ENCODE data around the gene SMNDC1. TPM values are rescaled to one million over a fixed set of nuclear protein-coding genes. Genes with fewer than 3 reads are reported as not detected.

The SMNDC1 gene
- total and polyA plus RNA-seq, 10 of the 15 experiments (the other 5 are each of a cell fraction or from before 2014, with no cell fraction given): 4.6 to 37.2 (median 18.1) TPM

GRCh38 chr10:110258542-110258941 lies 46.2 kb downstream of the SMNDC1 start:
- CTCF ChIA-PET: interaction anchor here (1.1 to 1.8 kb wide), 4 partner anchors 11 to 374 kb away, joined by 3 to 7 read pairs (median 4); no protein-coding TSS in a partner anchor
- Histone ChIP-seq H4K20me1 (ENCODE audit: control insufficient read depth, insufficient read depth) (no peaks in the 10 kb centered on the region), H3K9ac (ENCODE audit: control insufficient read depth, insufficient read depth, low read length) (no peak overlapping the region), H2AFZ (ENCODE audit: control insufficient read depth, low read depth, low read length) (no peak overlapping the region), H3K9me3 (replicated peaks; ENCODE audit: control insufficient read depth, insufficient read depth, low read length) (peaks cover 2% of the 10 kb centered on the region; the same call in 2 of the 3 replicates), H3K27ac (ENCODE audit: control insufficient read depth, insufficient read depth) (no peak overlapping the region), H3K79me2 (ENCODE audit: control insufficient read depth, insufficient read depth, low read length) (no peaks in the 10 kb centered on the region), H3K27me3 (replicated peaks in 1 of 2; ENCODE audit: control insufficient read depth in 2 of 2, insufficient read depth in 2 of 2, low read length in 1 of 2) (peaks cover 0 to 2% of the 10 kb centered on the region in 2 experiments; a peak in 1 of 4 replicates), H3K4me2 (ENCODE audit: control insufficient read depth, insufficient read depth) (no peak overlapping the region), H3K4me1 (ENCODE audit: control insufficient read depth, insufficient read depth, low read length) (no peaks in the 10 kb centered on the region), H3K4me3 (no peak overlapping the region), H3K36me3 (ENCODE audit: control insufficient read depth in 2 of 2, insufficient read depth in 2 of 2, low read length in 1 of 2) (no peaks in the 10 kb centered on the region)
- TF ChIP-seq, protein P1, sequence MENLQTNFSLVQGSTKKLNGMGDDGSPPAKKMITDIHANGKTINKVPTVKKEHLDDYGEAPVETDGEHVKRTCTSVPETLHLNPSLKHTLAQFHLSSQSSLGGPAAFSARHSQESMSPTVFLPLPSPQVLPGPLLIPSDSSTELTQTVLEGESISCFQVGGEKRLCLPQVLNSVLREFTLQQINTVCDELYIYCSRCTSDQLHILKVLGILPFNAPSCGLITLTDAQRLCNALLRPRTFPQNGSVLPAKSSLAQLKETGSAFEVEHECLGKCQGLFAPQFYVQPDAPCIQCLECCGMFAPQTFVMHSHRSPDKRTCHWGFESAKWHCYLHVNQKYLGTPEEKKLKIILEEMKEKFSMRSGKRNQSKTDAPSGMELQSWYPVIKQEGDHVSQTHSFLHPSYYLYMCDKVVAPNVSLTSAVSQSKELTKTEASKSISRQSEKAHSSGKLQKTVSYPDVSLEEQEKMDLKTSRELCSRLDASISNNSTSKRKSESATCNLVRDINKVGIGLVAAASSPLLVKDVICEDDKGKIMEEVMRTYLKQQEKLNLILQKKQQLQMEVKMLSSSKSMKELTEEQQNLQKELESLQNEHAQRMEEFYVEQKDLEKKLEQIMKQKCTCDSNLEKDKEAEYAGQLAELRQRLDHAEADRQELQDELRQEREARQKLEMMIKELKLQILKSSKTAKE (IDR thresholded peaks at IDR 0.05; ENCODE audit: low read depth, poor library complexity, severe bottlenecking): no peak
- TF ChIP-seq KDM1A (IDR thresholded peaks at IDR 0.05; ENCODE audit: borderline replicate concordance) (no peak), GATAD2B (conservative IDR thresholded peaks at IDR 0.05; ENCODE audit: low read depth) (no peak), BCLAF1 (IDR thresholded peaks at IDR 0.05) (no peak), NFYB (IDR thresholded peaks at IDR 0.05; ENCODE audit: insufficient read depth, low read depth, low read length) (no peak), SMC3 (IDR thresholded peaks at IDR 0.05; ENCODE audit: borderline replicate concordance, low read length) (no peak), GABPA (IDR thresholded peaks at IDR 0.05; ENCODE audit: low read depth) (no peak), CHD2 (IDR thresholded peaks at IDR 0.05; ENCODE audit: borderline replicate concordance, low read depth, low read length) (no peak), BHLHE40 (IDR thresholded peaks at IDR 0.05; ENCODE audit: borderline replicate concordance in 1 of 2, low read depth in 2 of 2, low read length in 1 of 2) (no peak), CHD1 (IDR thresholded peaks at IDR 0.05; ENCODE audit: low read depth, low read length) (no peak), HCFC1 (IDR thresholded peaks at IDR 0.05; ENCODE audit: low read length) (no peak)
- TF ChIP-seq, protein P2, sequence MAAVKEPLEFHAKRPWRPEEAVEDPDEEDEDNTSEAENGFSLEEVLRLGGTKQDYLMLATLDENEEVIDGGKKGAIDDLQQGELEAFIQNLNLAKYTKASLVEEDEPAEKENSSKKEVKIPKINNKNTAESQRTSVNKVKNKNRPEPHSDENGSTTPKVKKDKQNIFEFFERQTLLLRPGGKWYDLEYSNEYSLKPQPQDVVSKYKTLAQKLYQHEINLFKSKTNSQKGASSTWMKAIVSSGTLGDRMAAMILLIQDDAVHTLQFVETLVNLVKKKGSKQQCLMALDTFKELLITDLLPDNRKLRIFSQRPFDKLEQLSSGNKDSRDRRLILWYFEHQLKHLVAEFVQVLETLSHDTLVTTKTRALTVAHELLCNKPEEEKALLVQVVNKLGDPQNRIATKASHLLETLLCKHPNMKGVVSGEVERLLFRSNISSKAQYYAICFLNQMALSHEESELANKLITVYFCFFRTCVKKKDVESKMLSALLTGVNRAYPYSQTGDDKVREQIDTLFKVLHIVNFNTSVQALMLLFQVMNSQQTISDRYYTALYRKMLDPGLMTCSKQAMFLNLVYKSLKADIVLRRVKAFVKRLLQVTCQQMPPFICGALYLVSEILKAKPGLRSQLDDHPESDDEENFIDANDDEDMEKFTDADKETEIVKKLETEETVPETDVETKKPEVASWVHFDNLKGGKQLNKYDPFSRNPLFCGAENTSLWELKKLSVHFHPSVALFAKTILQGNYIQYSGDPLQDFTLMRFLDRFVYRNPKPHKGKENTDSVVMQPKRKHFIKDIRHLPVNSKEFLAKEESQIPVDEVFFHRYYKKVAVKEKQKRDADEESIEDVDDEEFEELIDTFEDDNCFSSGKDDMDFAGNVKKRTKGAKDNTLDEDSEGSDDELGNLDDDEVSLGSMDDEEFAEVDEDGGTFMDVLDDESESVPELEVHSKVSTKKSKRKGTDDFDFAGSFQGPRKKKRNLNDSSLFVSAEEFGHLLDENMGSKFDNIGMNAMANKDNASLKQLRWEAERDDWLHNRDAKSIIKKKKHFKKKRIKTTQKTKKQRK (IDR thresholded peaks at IDR 0.05; ENCODE audit: low read depth, low read length): no peak
- FAIRE-seq (no peak), DNase-seq (ENCODE audit: low read depth, low spot score) (no peak), ATAC-seq (no peak)
- POLR2A ChIA-PET: no interaction called here
- BruUV-seq (replicated peaks): no TSS peak
- RAD21 ChIA-PET (ENCODE audit: unreplicated experiment): no interaction called here
- intact Hi-C loops (cut with micrococcal nuclease; ENCODE audit: unreplicated experiment) (no loop called here), in situ Hi-C loops (cut with MboI) (no loop called here)
- SMC1A ChIA-PET (ENCODE audit: uncharacterized antibody, unreplicated experiment): interaction anchor here (0.7 to 2.1 kb wide), 8 partner anchors 9 to 121 kb away, joined by 3 to 6 read pairs (median 4); no protein-coding TSS in a partner anchor
- WGBS (ENCODE audit: insufficient coverage, insufficient replicate concordance, low lambda C conversion rate, missing lambda C conversion rate): 87% methylated on average over 1 of the region's 1 CpG
